Heart right ventricle (tissue), 16 donors: ENCODE data around the gene SMIM11. TPM values are rescaled to one million over a fixed set of nuclear protein-coding genes. Genes with fewer than 3 reads are reported as not detected.
A peak's percentile ranks its signal among the peaks of the same experiment; 100 is the strongest.
"Not testable (repeated sequence)": the region's sequence is repeated elsewhere in the genome, so short reads cannot be mapped to it uniquely, and the experiment has no call there.

Source experiments
- ATAC-seq, 8 donors: fragments of 200-7000 bp; cut with Tn5 transposase; one replicate each; pipeline ENCODE4 v1.9.1; 2020; ENCODE audit warnings: mild to moderate bottlenecking in 8 of 8, moderate library complexity in 8 of 8, moderate number of reproducible peaks in 1 of 8
- DNase-seq, 2 donors: peaks; one replicate each; pipeline ENCODE4 v3.0.0-alpha.2; 2020
- H3K27ac ChIP-seq, 10 donors: fragments of 200-600 bp; sonication (generic) in 2 of 10; one replicate each; pipeline versions ENCODE4 v1.5.0 to v1.8.0; 2020 to 2022; ENCODE audit warnings: mild to moderate bottlenecking in 3 of 10
- H3K27me3 ChIP-seq, 7 donors: fragments of 200-600 bp; one replicate each; pipeline ENCODE4 v1.8.0; 2021 to 2022; ENCODE audit warnings: mild to moderate bottlenecking in 2 of 7
- H3K36me3 ChIP-seq, 9 donors: fragments of 200-600 bp; sonication (generic) in 1 of 9; one replicate each; pipeline versions ENCODE4 v1.5.0 to v1.8.0; 2020 to 2022; ENCODE audit warnings: mild to moderate bottlenecking in 2 of 9
- H3K4me1 ChIP-seq, 9 donors: fragments of 200-600 bp; sonication (generic) in 1 of 9; one replicate each; pipeline versions ENCODE4 v1.5.0 to v1.8.0; 2020 to 2022; ENCODE audit warnings: mild to moderate bottlenecking in 4 of 9
- H3K4me3 ChIP-seq, 10 donors: fragments of 200-600 bp; sonication (generic) in 2 of 10; one replicate each; pipeline versions ENCODE4 v1.5.0 to v1.8.0; 2020 to 2022; ENCODE audit warnings: mild to moderate bottlenecking in 7 of 10, moderate library complexity in 2 of 10
- H3K9me3 ChIP-seq, 11 donors: fragments of 200-600 bp in 10 of 11; sonication (generic) in 2 of 11; one replicate each; pipeline versions ENCODE4 v1.5.0 to v1.8.0; 2013 to 2022; ENCODE audit warnings: mild to moderate bottlenecking in 2 of 11, control low read depth in 1 of 11, moderate library complexity in 1 of 11
- WGBS, 2 donors: extraction: QIAGEN DNeasy Blood & Tissue Kit; methylation state at CpG; one replicate each; pipeline ENCODE4 v1.1.7; 2013; ENCODE audit warnings: inconsistent platforms in 1 of 2; 5-methylcytosine and 5-hydroxymethylcytosine counted together
- intact Hi-C, 10 donors: fragments of 100-400 bp; cut with DNase I; formaldehyde crosslinking; loops; one replicate each; pipeline versions ENCODE4 v1.11.1 to v1.14.2; 2022
- polyA plus RNA-seq, 2 donors: library from polyadenylated mRNA; stranded (reverse); fragments of 200-250 nt; gene quantifications; one replicate each; pipeline ENCODE4 v1.2.3, GENCODE V29; 2013
- total RNA-seq, 10 donors: library from RNA; stranded (reverse); fragmentation: NEBNext Ultra II Directional in 3 of 10; extraction: Animal tissue kit (Norgen Biotek cat#: 25700) in 3 of 10; gene quantifications; one replicate each; pipeline versions ENCODE4 v1.2.1 to v1.2.4, GENCODE V29; 2021 to 2023
- TF ChIP-seq, protein P1 (sequence below), 9 donors: fragments of 200-600 bp; sonication (generic) in 2 of 9; IDR thresholded peaks; one replicate each; pipeline versions ENCODE4 v1.5.0 to v1.8.0; 2021 to 2022; ENCODE audit warnings: antibody characterized with exemption in 9 of 9, mild to moderate bottlenecking in 5 of 9, moderate library complexity in 1 of 9
- donor health status: Arrhythmogenic right ventricular cardiomyopathy.
- donor health status: ischemic (EF 13 %, LVEDD 7.1; RV severe dilation, severe dysfunction).
- donor health status: healthy with polysubstance abuse.
- donor health status: DM: no; HTN: yes; CAD: no.
- donor health status: DM: no; HTN: no; CAD: no.
- donor health status: ischemic (EF 25% LVEDD 6.9; RV normal size, moderate dysfunction).
- donor health status: ischemic (EF 25% LVEDD 5.7; RV mildly dilated, moderate dysfunction).
- donor health status: healthy.
- donor health status: DM: yes; HTN: yes; CAD: no.
- donor health status: Ischemic cardiomyopathy.
- donor health status: ischemic (EF 35%, LVEDD 5.7; RV mildly dilated, moderate dysfunction).
- donor health status: nonischemic (EF 11% LVEDD 7.7; RV severe dilation, severe dysfunction).
- donor health status: DM: yes; HTN: yes; CAD: no.
- donor health status: PGD.
- donor health status: ischemic (EF 29% LVEDD 5.4; RV normal size, mild dysfunction).
- donor health status: nonischemic (EF 23%, LVEDD 6.1; RV moderate dilation, normal function).

The SMIM11 gene
- total and polyA plus RNA-seq, 12 donors: 0.80 to 21.4 (median 5.9) TPM

DNA sequence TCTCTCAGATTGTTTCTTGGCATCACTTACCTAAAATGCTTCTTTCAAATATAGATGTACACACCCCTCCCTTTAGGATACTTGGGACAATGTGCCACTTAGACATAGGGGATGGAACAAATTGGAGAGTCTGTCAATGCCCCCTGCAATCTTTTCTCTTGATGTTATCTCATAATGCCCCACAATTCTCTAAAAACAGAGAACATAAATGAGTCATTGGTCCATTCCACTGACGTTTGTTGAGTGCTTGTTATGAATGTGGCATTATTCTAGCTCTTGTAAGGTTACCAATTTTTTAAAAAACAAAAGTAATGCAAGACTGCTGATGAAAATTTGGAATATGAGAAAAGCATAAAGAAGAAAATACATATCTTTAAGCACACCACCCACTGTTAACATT lies 5.6 kb upstream of the SMIM11 start:
- TF ChIP-seq, protein P1, sequence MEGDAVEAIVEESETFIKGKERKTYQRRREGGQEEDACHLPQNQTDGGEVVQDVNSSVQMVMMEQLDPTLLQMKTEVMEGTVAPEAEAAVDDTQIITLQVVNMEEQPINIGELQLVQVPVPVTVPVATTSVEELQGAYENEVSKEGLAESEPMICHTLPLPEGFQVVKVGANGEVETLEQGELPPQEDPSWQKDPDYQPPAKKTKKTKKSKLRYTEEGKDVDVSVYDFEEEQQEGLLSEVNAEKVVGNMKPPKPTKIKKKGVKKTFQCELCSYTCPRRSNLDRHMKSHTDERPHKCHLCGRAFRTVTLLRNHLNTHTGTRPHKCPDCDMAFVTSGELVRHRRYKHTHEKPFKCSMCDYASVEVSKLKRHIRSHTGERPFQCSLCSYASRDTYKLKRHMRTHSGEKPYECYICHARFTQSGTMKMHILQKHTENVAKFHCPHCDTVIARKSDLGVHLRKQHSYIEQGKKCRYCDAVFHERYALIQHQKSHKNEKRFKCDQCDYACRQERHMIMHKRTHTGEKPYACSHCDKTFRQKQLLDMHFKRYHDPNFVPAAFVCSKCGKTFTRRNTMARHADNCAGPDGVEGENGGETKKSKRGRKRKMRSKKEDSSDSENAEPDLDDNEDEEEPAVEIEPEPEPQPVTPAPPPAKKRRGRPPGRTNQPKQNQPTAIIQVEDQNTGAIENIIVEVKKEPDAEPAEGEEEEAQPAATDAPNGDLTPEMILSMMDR (IDR thresholded peaks at IDR 0.05): no peak
- H3K4me1 ChIP-seq: peaks cover 0 to 3% (median 0%) of the 10 kb centered on the region in 9 donors
- H3K9me3 ChIP-seq: no peaks in the 10 kb centered on the region

DNA sequence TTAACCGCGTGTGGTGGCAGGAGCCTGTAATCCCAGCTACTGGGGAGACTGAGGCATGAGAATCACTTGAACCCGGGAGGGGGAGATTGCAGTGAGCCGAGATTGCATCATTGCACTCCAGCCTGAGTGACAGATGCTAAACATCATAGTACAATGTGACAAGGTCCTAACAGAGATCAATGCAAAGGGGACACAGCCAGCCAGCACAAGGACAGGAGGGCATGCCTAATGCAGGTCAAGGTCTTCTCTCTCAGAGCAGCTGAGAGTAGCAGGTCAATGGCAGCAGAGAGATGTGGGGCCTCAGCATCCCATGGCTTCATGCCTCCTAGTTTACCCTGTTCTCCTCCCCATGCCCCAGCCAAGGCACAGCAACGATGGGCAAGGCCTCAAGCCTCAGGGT lies 3.0 kb upstream of the SMIM11 start:
- Histone ChIP-seq H3K4me3 (no peak overlapping the region), H3K4me1 (peaks cover 0 to 3% (median 0%) of the 10 kb centered on the region in 9 donors), H3K27me3 (no peaks in the 10 kb centered on the region), H3K27ac (no peak overlapping the region), H3K9me3 (no peaks in the 10 kb centered on the region), H3K36me3 (no peaks in the 10 kb centered on the region)
- intact Hi-C loops: no loop called here
- DNase-seq (no peak), ATAC-seq (no peak)
- 95% methylated on average over 5 of the region's 5 CpGs for WGBS, 2 donors
- TF ChIP-seq, protein P1 (IDR thresholded peaks at IDR 0.05): no peak

More for the DNA sequence above, 5.6 kb upstream of the SMIM11 start:
- Histone ChIP-seq H3K27me3 (no peaks in the 10 kb centered on the region), H3K36me3 (no peaks in the 10 kb centered on the region), H3K4me3 (no peak overlapping the region), H3K27ac (no peak overlapping the region)
- intact Hi-C loops: no loop called here
- ATAC-seq (no peak), DNase-seq (no peak)
- WGBS, 2 donors: 35 to 55% methylated on average over 1 of the region's 1 CpG

DNA sequence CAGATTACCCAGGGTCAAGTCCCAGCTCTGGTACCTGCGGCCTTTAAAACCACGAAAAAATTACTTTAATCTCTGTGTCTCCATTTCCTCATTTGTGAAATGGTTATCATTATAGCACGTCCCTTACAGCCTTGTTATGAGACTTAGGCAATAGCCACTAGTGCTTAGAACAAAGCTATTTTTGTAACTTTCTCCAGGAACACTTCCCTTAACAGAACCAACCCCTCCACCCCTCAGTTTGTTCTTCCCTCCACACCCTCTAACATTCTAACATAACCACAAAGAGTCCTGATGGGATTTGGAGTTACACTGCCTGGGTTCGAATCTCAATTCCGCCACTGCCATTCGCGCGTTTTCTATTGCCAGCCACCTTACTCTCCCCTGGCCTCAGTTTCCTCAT lies 845 bp upstream of the SMIM11 start:
- intact Hi-C loops, H3K36me3 ChIP-seq, H3K4me3 ChIP-seq, DNase-seq, H3K27ac ChIP-seq, H3K27me3 ChIP-seq, H3K9me3 ChIP-seq, H3K4me1 ChIP-seq: not testable (repeated sequence)
- no CpG with 5 or more reads among the region's 8 CpGs for WGBS, 2 donors
- ATAC-seq: peak in 5 of 8 donors; percentile 27 to 35 (median 31)

DNA sequence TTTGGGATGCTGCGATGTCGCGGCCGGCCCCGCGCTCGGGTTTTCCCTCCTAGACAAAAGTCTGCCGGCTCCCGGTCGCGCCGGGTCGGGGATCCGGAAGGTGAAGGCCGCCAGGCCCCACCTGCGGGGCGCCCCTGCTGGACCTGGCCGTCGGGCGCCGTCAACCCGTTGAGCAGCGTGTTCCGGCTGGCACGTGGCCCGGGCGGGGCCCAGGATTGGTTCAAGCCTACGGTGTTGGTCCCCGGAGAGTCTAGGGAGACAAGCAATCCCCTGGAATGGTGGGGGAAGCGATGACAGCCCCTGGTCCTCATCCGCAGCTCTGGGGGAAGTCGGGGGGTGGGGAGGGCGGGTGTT lies 289 bp downstream of the SMIM11 start:
- H3K27me3 ChIP-seq, H3K4me1 ChIP-seq, intact Hi-C loops, H3K36me3 ChIP-seq, H3K4me3 ChIP-seq, H3K9me3 ChIP-seq, DNase-seq, H3K27ac ChIP-seq: not testable (repeated sequence)
- WGBS, 2 donors: no CpG with 5 or more reads among the region's 33 CpGs
- ATAC-seq: peak; percentile 64 to 84 (median 70)

DNA sequence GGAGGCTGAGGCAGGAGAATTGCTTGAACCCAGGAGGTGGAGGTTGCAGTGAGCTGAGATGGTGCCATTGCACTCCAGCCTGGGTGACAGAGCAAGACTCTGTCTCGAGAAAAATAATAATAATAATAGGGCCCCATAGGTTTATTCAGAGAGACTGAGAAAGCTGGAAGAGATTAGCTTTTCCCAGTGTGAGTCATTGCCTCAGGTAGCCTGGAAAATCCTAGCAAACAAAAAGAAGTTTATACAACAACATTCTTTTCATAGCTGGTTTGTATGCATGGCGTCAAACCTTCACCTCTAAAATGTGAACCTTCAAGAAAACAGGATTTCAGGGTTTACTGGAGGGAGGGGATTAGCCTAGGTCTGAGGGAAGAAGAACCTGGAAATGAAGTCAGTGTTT lies 7.8 kb downstream of the SMIM11 start:
- WGBS, 2 donors: no CpG with 5 or more reads among the region's 2 CpGs

DNA sequence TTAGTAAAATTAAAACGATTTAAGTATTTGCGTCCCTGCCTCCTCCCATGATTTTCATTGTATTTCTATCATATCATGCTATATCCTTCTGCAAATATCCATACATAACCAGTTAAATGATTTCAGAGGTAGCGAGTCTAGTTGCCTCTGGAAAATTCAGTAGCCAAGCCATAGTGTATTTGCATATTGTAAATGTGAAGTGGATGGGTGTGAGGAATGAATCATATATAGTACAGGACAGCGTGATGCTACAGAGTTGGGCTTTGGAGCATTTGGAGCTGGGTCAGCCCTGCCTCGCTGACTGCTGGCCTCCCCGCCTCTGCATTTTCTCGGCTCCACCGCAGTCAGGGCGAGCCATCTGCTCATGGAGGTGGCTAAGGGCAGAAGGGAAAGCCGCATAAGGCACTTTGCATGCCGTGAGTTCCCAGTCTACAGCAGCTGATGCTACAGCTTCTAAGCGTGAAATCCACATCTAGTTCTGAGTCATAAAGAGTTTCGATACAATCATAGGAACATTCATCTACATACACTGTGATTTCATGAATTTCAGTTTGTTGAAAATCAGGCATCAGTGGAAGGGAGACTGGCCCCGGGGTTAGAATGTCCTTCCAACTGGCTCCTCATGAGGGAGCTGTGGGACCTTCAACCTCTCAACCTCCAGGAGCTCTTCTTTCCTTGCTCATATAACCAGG lies 8.6 kb downstream of the SMIM11 start:
- H3K27ac ChIP-seq, H3K4me1 ChIP-seq, intact Hi-C loops, H3K4me3 ChIP-seq, H3K27me3 ChIP-seq, H3K36me3 ChIP-seq, DNase-seq, ATAC-seq, H3K9me3 ChIP-seq: not testable (repeated sequence)
- no CpG with 5 or more reads among the region's 14 CpGs for WGBS, 2 donors

More for the DNA sequence above, 7.8 kb downstream of the SMIM11 start:
- H3K9me3 ChIP-seq, intact Hi-C loops, H3K27ac ChIP-seq, DNase-seq, ATAC-seq, H3K36me3 ChIP-seq, H3K27me3 ChIP-seq, H3K4me1 ChIP-seq, H3K4me3 ChIP-seq: not testable (repeated sequence)

DNA sequence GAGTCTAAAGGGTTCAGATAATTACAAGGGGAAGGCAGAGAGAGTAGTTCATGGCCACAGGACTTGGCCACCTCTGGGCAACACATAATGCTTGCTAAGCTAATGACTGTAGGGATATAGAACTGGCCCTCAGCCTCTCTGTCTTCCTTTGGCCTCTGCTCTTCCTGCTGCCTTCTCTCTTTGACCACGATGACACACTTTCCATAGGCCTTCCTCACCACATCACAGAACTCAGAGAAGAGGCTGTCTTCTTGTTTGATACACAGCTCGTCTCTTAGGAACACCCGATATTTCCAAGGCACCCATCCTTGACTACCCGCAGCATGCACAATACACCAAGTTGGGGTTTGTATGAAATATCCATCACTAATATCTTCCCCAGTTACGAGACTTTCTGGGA lies 25.2 kb downstream of the SMIM11 start:
- DNase-seq, ATAC-seq, H3K27ac ChIP-seq, intact Hi-C loops, H3K27me3 ChIP-seq, H3K4me1 ChIP-seq, H3K36me3 ChIP-seq, H3K9me3 ChIP-seq, H3K4me3 ChIP-seq: not testable (repeated sequence)
- no CpG with 5 or more reads among the region's 5 CpGs for WGBS, 2 donors

DNA sequence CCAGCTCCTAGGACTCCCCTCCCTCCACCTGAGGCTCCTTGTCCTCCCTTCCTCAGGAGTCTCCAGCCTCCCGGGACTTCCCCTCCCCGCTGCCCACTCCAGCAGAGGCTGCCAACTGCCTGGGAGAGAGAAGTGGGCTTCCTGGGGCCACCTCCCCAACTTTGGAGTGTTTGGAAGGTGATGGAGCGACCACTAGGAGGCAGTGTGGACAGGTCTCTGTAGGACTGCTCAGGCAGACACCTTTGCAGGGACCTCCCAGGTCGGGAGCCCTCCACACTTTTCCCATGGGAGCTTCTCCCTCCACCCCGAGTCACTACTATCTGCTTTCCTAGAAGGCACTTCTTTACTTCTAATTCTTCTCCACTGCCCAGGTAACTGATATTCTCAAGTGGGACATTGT lies 29.4 kb downstream of the SMIM11 start:
- ATAC-seq, DNase-seq, H3K4me1 ChIP-seq, H3K27ac ChIP-seq, H3K27me3 ChIP-seq, H3K9me3 ChIP-seq, intact Hi-C loops, H3K36me3 ChIP-seq, H3K4me3 ChIP-seq: not testable (repeated sequence)
- no CpG with 5 or more reads among the region's 5 CpGs for WGBS, 2 donors

DNA sequence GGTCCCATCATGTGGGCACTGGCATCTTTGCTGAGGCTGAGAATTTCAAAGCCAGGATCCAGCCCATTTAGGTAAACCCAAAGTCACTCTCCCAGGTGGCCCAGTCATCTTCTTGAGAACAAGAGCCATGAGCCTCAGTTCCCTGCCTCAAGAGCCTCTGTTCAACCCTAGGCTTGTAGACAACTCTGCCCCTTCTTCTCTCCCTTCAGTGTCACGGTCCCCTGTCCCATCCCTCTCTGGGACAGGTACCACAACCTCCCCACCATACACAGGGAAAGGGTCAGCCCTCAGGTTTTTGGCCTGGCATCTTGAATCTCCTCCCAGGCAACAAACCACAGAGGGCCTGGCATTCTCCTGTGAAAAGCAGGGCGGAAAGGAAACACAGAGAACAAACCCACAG lies 30.4 kb downstream of the SMIM11 start:
- H3K4me3 ChIP-seq: not testable (repeated sequence)

DNA sequence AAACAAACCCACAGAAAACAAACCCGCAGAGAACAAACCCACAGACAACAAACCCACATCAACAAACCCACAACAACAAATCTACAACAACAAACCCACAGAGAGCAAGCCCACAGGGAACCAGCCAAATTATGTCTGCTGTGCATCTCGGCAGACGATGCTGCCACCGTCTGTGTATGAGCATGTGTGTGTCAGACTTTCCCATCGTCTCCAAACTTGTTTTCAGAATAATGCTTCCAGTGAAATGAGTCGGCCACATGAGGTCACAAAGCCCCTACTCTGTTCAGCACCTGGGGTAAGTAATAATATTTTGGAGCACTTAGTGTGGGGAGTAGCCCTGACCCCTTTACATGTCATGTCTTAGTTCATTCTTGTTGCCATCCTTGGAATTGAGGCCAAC lies 30.8 kb downstream of the SMIM11 start:
- ATAC-seq, H3K36me3 ChIP-seq, H3K27me3 ChIP-seq, H3K4me3 ChIP-seq, DNase-seq, H3K4me1 ChIP-seq, H3K27ac ChIP-seq, intact Hi-C loops, H3K9me3 ChIP-seq: not testable (repeated sequence)
- WGBS, 2 donors: no CpG with 5 or more reads among the region's 6 CpGs

More for the DNA sequence above, 30.4 kb downstream of the SMIM11 start:
- H3K27me3 ChIP-seq, H3K4me1 ChIP-seq, H3K27ac ChIP-seq, intact Hi-C loops, H3K9me3 ChIP-seq, ATAC-seq, DNase-seq, H3K36me3 ChIP-seq: not testable (repeated sequence)
- no CpG with 5 or more reads among the region's 2 CpGs for WGBS, 2 donors
